Osteoblast (primary cell): ENCODE results near the gene ZNF385C. TPM values are rescaled to one million over a fixed set of nuclear protein-coding genes. Genes with fewer than 3 reads are reported as not detected.

Experiments used
- DNase-seq: peaks from one replicate; pipeline ENCODE4 v3.0.0; 2011; ENCODE audit warnings: low spot score, mixed read lengths; ENCODE audit not compliant: insufficient read length; ENCODE audit errors: missing footprints
- H2AFZ ChIP-seq: 2 replicates; pipeline ENCODE4 v1.6.0; 2011; ENCODE audit warnings: mild to moderate bottlenecking, low read length
- H3K27ac ChIP-seq: 2 replicates; pipeline ENCODE4 v1.5.1; 2011; ENCODE audit warnings: mild to moderate bottlenecking, low read depth, low read length, moderate library complexity
- H3K27me3 ChIP-seq: 2 replicates; pipeline ENCODE4 v1.6.0; 2012; ENCODE audit warnings: mild to moderate bottlenecking, control low read depth, inconsistent platforms, low read length, moderate library complexity; ENCODE audit not compliant: insufficient read depth
- H3K36me3 ChIP-seq: 2 replicates; pipeline ENCODE4 v1.5.1; 2011; ENCODE audit warnings: mild to moderate bottlenecking, low read length, control low read depth, moderate library complexity; ENCODE audit not compliant: insufficient read depth
- H3K4me1 ChIP-seq: 2 replicates; pipeline ENCODE4 v1.5.1; 2011; ENCODE audit warnings: mild to moderate bottlenecking, low read length, control low read depth, moderate library complexity; ENCODE audit not compliant: insufficient read depth
- H3K4me2 ChIP-seq: 2 replicates; pipeline ENCODE4 v1.6.0; 2011; ENCODE audit warnings: mild to moderate bottlenecking, low read length; ENCODE audit not compliant: insufficient read depth
- H3K4me3 ChIP-seq: fragments of 200-600 bp; sonication (generic); 3 replicates; pipeline ENCODE4 v1.5.1; 2012; ENCODE audit warnings: mild to moderate bottlenecking, low read length, inconsistent platforms; ENCODE audit not compliant: insufficient read depth
- H3K79me2 ChIP-seq: 2 replicates; pipeline ENCODE4 v1.6.0; 2012; ENCODE audit warnings: mild to moderate bottlenecking, low read length, control low read depth, inconsistent platforms; ENCODE audit not compliant: insufficient read depth
- H3K9me3 ChIP-seq: 2 replicates; pipeline ENCODE4 v1.5.1; 2011; ENCODE audit warnings: low read depth, low read length, control low read depth
- H4K20me1 ChIP-seq: 2 replicates; pipeline ENCODE4 v1.6.0; 2012; ENCODE audit warnings: mild to moderate bottlenecking, low read length, control low read depth; ENCODE audit not compliant: insufficient read depth
- total RNA-seq: library from RNA; depleted of rRNA; stranded (reverse); fragments of >200 nt; gene quantifications from 2 replicates; pipeline ENCODE4 v1.2.3, GENCODE V29; 2012
- TF ChIP-seq, protein P1 (sequence below): IDR thresholded peaks from 2 replicates; pipeline ENCODE4 v1.5.1; 2011; ENCODE audit warnings: mild to moderate bottlenecking, low read depth, low read length, moderate library complexity; ENCODE audit errors: extremely low read depth

Gene ZNF385C
- total RNA-seq, 1 donor: not detected

DNA sequence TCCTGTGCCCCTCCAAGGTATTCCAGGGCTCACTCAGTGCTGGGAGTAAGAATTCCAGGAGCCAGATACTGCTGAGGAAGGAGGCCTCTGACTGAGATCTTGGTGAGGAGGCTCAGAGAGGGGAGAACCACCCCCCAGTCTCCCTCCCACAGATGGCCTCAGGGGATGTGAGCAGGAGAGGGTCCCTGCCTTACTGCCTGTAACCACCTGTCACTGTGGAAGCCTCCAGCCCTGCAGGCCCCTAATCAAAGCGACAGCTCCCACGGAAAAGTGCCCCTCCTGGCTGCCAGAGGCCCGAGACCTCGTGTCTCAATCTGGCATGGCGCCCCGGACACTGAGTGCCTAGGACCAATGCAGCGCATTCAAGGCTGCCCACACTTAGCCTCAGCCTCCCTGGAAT, 40.2 kb downstream of the ZNF385C start:
- Histone ChIP-seq H3K9me3 (no peaks in the 10 kb centered on the region), H4K20me1 (no peaks in the 10 kb centered on the region), H3K27me3 (peaks cover 23% of the 10 kb centered on the region), H3K36me3 (no peaks in the 10 kb centered on the region), H3K4me3 (no peak overlapping the region), H2AFZ (no peak overlapping the region), H3K27ac (no peak overlapping the region), H3K4me2 (no peak overlapping the region), H3K79me2 (no peaks in the 10 kb centered on the region), H3K4me1 (no peaks in the 10 kb centered on the region)
- TF ChIP-seq, protein P1, sequence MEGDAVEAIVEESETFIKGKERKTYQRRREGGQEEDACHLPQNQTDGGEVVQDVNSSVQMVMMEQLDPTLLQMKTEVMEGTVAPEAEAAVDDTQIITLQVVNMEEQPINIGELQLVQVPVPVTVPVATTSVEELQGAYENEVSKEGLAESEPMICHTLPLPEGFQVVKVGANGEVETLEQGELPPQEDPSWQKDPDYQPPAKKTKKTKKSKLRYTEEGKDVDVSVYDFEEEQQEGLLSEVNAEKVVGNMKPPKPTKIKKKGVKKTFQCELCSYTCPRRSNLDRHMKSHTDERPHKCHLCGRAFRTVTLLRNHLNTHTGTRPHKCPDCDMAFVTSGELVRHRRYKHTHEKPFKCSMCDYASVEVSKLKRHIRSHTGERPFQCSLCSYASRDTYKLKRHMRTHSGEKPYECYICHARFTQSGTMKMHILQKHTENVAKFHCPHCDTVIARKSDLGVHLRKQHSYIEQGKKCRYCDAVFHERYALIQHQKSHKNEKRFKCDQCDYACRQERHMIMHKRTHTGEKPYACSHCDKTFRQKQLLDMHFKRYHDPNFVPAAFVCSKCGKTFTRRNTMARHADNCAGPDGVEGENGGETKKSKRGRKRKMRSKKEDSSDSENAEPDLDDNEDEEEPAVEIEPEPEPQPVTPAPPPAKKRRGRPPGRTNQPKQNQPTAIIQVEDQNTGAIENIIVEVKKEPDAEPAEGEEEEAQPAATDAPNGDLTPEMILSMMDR: no peak
- no peak for DNase-seq

DNA sequence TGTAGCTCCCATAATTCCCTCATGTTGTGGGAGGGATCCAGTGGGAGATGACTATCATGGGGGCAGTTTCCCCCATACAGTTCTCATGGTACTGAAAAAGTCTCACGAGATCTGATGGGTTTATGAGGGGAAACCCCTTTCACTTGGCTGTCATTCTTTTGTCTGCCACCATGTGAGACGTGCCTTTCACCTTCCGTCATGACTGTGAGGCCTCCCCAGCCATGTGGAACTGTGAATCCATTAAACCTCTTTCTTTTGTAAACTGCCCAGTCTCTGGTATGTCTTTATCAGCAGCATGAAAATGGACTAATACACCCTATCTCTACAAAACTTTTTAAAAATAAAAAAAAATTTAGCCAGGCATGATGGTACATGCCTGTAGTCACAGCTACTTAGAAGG, 41.6 kb downstream of the ZNF385C start:
- H3K9me3 ChIP-seq: no peaks in the 10 kb centered on the region
- H3K27me3 ChIP-seq: peaks cover 37% of the 10 kb centered on the region
- no peak overlapping the region for H3K27ac ChIP-seq
- no peak for DNase-seq
- H3K4me1 ChIP-seq: no peaks in the 10 kb centered on the region
- H2AFZ ChIP-seq: no peak overlapping the region
- no peaks in the 10 kb centered on the region for H4K20me1 ChIP-seq
- TF ChIP-seq, protein P1: no peak
- no peaks in the 10 kb centered on the region for H3K79me2 ChIP-seq
- no peak overlapping the region for H3K4me3 ChIP-seq
- H3K36me3 ChIP-seq: no peaks in the 10 kb centered on the region
- no peak overlapping the region for H3K4me2 ChIP-seq

DNA sequence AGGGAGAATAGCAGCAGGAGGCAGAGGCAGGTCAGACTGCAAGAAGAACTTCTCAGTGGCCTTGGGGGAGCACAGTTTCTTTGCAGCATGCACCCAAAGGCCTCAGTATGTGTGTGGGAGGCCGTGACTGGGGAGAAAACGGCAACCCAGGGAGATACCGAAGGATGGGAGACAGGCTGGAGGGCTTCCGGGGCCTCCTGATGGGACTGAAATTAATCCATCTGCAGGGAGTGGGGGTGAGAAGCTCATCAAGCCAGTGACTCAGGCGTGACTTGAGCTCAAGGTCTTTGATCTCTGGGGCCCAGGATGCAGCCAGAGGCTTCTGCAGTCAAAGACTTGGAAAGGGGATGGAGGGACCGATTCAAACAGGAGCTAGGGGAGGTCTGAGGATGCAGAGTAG, 42.8 kb downstream of the ZNF385C start:
- no peak for DNase-seq

DNA sequence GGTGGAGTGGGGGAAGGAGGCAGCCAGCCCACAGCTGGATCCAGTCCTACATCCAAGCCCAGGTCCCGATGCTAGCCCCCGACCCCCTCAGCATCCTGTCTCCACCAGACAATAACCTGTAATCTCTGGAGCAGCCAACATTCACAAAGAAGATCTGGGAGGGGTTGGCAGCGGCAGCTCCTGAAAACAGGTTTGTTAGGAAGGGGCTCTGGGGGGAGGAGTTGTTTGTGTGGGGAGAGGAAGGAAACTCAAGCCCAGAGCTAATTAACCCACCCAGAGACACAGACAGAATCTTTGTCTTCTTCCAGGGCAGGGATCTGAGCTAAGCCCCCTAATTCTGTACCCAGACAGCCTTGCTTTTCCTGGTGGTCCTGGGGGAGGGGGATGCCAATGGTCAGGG, 43.2 kb downstream of the ZNF385C start:
- H3K4me1 ChIP-seq: no peaks in the 10 kb centered on the region
- H3K4me2 ChIP-seq: no peak overlapping the region
- no peak overlapping the region for H2AFZ ChIP-seq
- no peaks in the 10 kb centered on the region for H3K9me3 ChIP-seq
- TF ChIP-seq, protein P1: no peak
- H3K27ac ChIP-seq: no peak overlapping the region
- no peaks in the 10 kb centered on the region for H3K79me2 ChIP-seq
- DNase-seq: no peak
- H4K20me1 ChIP-seq: no peaks in the 10 kb centered on the region
- no peaks in the 10 kb centered on the region for H3K36me3 ChIP-seq
- H3K4me3 ChIP-seq: no peak overlapping the region
- peaks cover 46% of the 10 kb centered on the region for H3K27me3 ChIP-seq

More for the DNA sequence above, 42.8 kb downstream of the ZNF385C start:
- Histone ChIP-seq H3K27ac (no peak overlapping the region), H3K9me3 (no peaks in the 10 kb centered on the region), H3K27me3 (peaks cover 46% of the 10 kb centered on the region), H2AFZ (no peak overlapping the region), H3K79me2 (no peaks in the 10 kb centered on the region), H3K4me1 (no peaks in the 10 kb centered on the region), H3K36me3 (no peaks in the 10 kb centered on the region), H3K4me3 (no peak overlapping the region), H4K20me1 (no peaks in the 10 kb centered on the region), H3K4me2 (no peak overlapping the region)
- TF ChIP-seq, protein P1: no peak
